GM18498 (cell line): Measurements from ENCODE around the gene SFMBT2.

Experiments used
- ATAC-seq: cut with Tn5 transposase; IDR thresholded peaks from one replicate; pipeline ENCODE4 v1.9.1; 2021; ENCODE audit warnings: mild to moderate bottlenecking, moderate library complexity; ENCODE audit not compliant: unreplicated experiment

The SFMBT2 gene

DNA sequence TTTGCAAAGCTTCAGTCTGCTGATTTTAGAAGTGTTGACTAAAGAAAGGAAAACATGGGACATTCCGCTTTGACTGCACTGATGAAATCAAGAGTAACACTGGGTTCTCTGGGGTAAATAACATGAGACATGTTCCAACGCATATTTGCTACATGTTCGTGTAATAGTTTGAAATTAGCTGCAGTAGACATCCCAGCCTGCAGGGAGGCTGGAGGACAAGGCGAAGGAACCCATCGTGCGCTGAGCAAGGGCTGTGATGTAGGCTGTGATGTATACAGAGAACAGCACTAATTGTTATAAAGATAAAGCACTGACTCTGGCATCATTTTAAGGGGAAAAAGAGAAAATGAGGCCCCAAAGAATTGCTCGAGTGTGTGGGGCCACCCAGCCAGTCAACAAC lies 40.3 kb downstream of the SFMBT2 start:
- no peak for ATAC-seq

GRCh38 chr10:7365027-7365745 lies 45.6 kb downstream of the SFMBT2 start:
- no peak for ATAC-seq

- ATAC-seq, result no peak
Observed at GRCh38 chr10:7364474-7364873, 46.4 kb downstream of the SFMBT2 start.

- no peak for ATAC-seq
Observed at GRCh38 chr10:7363700-7364099, 47.1 kb downstream of the SFMBT2 start.

- no peak for ATAC-seq
Observed at GRCh38 chr10:7362471-7362870, 48.4 kb downstream of the SFMBT2 start.

DNA sequence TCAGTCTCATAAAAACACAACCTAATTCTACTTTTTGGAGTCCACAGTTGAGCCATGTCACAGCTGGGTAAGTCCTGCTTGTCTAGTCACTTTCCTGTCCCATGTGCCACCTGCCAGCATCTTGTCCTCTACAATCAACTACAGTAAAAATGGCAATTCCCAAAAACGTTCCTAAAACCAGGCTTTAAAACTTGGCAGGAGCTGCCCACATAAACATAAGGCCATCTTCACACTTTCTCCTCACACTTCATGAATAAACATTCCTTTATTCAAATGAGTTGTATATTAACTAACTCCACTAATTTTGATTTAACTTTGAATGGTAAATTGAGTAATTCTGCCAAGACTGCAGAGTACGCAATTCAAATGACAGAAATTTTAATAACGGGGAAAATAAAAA lies 49.5 kb downstream of the SFMBT2 start:
- no peak for ATAC-seq

DNA sequence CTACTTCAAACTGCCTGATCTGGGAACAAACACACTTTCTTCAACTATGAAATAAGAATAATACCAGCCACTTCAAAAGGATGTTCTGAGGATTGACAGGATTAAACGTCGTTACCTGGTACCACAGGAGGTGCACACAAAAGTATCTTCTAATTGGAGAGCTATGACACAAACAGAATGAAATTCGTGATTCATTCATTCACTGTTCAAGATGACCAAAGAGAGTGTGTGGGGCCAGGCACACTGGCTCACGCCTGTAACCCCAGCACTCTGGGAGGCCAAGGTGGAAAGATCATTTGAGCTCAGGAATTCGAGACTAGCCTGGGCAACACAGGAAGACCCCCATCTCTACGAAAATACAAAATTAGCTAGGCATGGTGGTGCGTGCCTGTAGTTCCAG lies 50.9 kb downstream of the SFMBT2 start:
- ATAC-seq, result no peak

DNA sequence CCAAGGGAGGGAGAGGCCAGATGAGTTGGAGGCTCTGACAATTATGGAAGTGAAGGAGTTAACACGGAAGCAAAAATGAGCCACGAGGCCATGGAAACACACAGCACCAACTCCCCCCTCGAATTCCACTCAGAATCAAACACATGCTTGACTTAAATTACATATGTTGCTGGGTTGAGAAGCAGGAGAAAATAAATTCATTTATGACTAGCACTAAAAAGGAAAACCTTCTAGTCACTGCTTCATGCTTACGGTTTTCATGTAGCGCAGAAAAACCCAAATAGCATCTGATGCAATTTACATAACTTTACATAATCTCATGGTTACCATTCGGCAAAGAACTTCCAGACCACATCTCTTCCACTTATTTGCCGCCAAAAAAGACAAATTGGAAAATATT lies 51.5 kb downstream of the SFMBT2 start:
- ATAC-seq, result no peak

DNA sequence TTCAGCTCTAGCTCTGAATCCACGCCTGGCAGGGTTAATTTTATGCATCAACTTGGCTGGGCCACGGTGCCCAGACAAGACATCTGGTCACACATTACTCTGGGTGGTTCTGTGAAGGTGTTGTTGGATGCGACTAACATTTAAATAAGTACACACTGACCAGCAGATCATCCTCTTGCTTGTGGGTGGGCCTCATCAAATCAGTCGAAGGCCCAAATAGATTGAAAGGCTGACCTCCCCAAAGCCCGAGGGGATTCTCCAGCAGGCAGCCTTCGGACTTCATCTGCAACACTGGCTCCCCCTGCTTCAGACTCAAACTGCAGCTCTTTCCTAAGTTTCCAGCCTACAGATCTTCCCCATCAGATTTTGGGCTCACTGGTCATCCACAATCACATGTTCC lies 53.6 kb downstream of the SFMBT2 start:
- no peak for ATAC-seq

GRCh38 chr10:7354330-7355047 lies 56.3 kb downstream of the SFMBT2 start:
- no peak for ATAC-seq

GRCh38 chr10:7351894-7352293 lies 58.9 kb downstream of the SFMBT2 start:
- no peak for ATAC-seq

GRCh38 chr10:7350541-7351195 lies 60.2 kb downstream of the SFMBT2 start:
- no peak for ATAC-seq

GRCh38 chr10:7345717-7346116 lies 65.1 kb downstream of the SFMBT2 start:
- ATAC-seq, result no peak

DNA sequence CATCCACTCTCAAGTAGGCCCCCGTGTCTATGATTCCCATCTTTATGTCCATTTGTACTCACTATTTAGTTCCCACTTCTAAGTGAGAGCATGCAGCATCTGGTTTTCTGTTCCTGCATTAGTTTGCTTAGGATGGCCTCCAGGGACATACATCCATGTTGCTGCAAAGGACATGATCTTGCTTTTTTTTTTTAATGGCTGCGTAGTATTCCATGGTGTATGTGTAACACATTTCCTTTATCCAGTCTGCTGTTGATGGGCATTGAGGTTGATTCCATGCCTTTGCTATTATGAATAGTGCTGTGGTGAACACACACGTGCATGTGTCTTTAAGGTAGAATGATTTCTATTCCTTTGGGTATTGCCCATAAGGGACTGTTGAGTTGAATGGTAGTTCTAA lies 67.8 kb downstream of the SFMBT2 start:
- ATAC-seq, result no peak

- ATAC-seq, result no peak
Observed at GRCh38 chr10:7340179-7340874, 70.5 kb downstream of the SFMBT2 start.

DNA sequence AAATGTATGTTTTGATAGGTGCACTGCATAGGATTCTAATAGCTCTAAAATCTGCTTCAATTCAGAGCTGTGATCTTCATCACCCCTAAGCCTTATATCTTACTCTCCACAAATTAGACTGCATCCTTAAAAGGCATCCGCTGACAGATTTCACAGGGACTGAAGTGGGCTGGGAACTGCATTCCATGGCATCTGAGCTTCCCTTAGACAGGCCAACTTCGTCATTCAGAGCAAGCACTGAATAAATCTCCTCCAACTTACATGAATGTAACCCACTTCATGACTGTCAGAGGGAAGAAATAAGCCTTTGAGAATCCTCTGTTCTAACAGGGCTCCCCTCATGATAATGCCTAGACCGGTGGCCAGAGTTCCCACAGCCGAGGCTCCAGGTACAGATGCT lies 71.3 kb downstream of the SFMBT2 start:
- ATAC-seq, result no peak

DNA sequence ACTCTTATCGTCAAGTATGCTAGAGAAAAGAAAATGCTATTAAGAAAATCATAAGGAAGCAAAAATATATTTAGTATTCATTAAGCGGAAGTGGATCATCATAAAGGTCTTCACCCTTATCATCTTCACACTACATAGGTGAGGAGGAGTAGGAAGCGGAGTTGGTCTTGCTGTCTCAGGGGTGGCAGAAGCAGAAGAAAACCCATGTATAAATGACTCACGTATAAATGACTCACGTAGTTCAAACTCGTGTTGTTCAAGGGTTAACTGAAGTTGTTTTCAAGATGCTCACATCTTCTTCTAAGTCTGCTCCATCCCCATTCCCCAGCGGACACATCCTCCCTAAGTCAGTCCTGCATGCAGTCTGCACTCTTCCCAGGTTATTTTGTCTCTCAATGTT lies 72.4 kb downstream of the SFMBT2 start:
- ATAC-seq, result no peak

- peak; percentile 82 for ATAC-seq
Observed at GRCh38 chr10:7337431-7338171, 73.2 kb downstream of the SFMBT2 start.

- no peak for ATAC-seq
Observed at GRCh38 chr10:7335977-7336376, 74.9 kb downstream of the SFMBT2 start.

GRCh38 chr10:7334642-7334964 lies 76.2 kb downstream of the SFMBT2 start:
- no peak for ATAC-seq
